CD4-positive, alpha-beta T cell (primary cell): Measurements from ENCODE around the gene SLC10A2. TPM values are rescaled to one million over a fixed set of nuclear protein-coding genes. Genes with fewer than 3 reads are reported as not detected.

ENCODE experiments used
- ATAC-seq: fragments of 200-7000 bp; cut with Tn5 transposase; one replicate; pipeline ENCODE4 v1.10.0; 2022; ENCODE audit warnings: mild to moderate bottlenecking; ENCODE audit not compliant: poor library complexity
- CTCF ChIA-PET: fragments of 350-600 bp; sonication (Branson Sonifier 250); formaldehyde crosslinking; loops from one replicate; lab custom pipeline; 2021; ENCODE audit warnings: antibody characterized with exemption, inconsistent platforms; lab: Charles Lee
- POLR2A ChIA-PET: fragments of 350-600 bp; sonication (Branson Sonifier 250); formaldehyde crosslinking; loops from one replicate; lab custom pipeline; 2021; ENCODE audit warnings: antibody characterized with exemption, inconsistent platforms; lab: Charles Lee
- DNase-seq, 14 experiments: peaks; one replicate each; pipeline ENCODE4 v3.0.0-alpha.2; 2013 to 2020; ENCODE audit warnings: mixed read lengths in 2 of 14
- H3K27ac ChIP-seq, 2 donors: one replicate each; pipeline versions ENCODE4 v1.5.1 to v1.7.0; 2013; ENCODE audit warnings: low read length in 2 of 2, low read depth in 1 of 2, mild to moderate bottlenecking in 1 of 2
- H3K27me3 ChIP-seq, 2 experiments: 1 replicate in 1 of 2; 2 replicates in 1 of 2; pipeline versions ENCODE4 v1.6.1 to v1.7.0; 2013; ENCODE audit warnings: low read length in 2 of 2, control low read depth in 1 of 2, mild to moderate bottlenecking in 1 of 2, moderate library complexity in 1 of 2; ENCODE audit not compliant: insufficient read depth in 2 of 2, control insufficient read depth in 1 of 2
- H3K36me3 ChIP-seq: one replicate; pipeline ENCODE4 v1.6.1; 2013; ENCODE audit warnings: low read length, control low read depth; ENCODE audit not compliant: insufficient read depth
- H3K4me1 ChIP-seq: one replicate; pipeline ENCODE4 v1.6.1; 2013; ENCODE audit warnings: low read length, control low read depth; ENCODE audit not compliant: insufficient read depth
- H3K4me3 ChIP-seq: one replicate; pipeline ENCODE4 v1.5.1; 2013; ENCODE audit warnings: mild to moderate bottlenecking, low read length, moderate library complexity
- H3K9me3 ChIP-seq, 2 experiments: 1 replicate in 1 of 2; 2 replicates in 1 of 2; pipeline versions ENCODE4 v1.6.1 to v1.7.0; 2013; ENCODE audit warnings: low read length in 2 of 2, mild to moderate bottlenecking in 2 of 2, control low read depth in 1 of 2, moderate library complexity in 1 of 2; ENCODE audit not compliant: control insufficient read depth in 1 of 2, insufficient read depth in 1 of 2
- H3K27ac Mint-ChIP-seq: one replicate; pipeline ENCODE4 v1.8.0; 2020; ENCODE audit warnings: mixed read lengths
- H3K27me3 Mint-ChIP-seq: one replicate; pipeline ENCODE4 v1.8.0; 2021; ENCODE audit warnings: mixed read lengths
- H3K36me3 Mint-ChIP-seq: one replicate; pipeline ENCODE4 v1.8.0; 2021; ENCODE audit warnings: low read depth, mixed read lengths
- H3K4me1 Mint-ChIP-seq: one replicate; pipeline ENCODE4 v1.8.0; 2021; ENCODE audit warnings: low read depth, mixed read lengths
- H3K4me3 Mint-ChIP-seq: one replicate; pipeline ENCODE4 v1.8.0; 2020; ENCODE audit warnings: mild to moderate bottlenecking, mixed read lengths
- H3K9me3 Mint-ChIP-seq: one replicate; pipeline ENCODE4 v1.8.0; 2020; ENCODE audit warnings: mixed read lengths
- CTCF ChIP-seq: fragments of 200-600 bp; IDR thresholded peaks from one replicate; pipeline ENCODE4 v1.8.0; 2022; ENCODE audit warnings: antibody characterized with exemption, mild to moderate bottlenecking
- intact Hi-C, 2 experiments: fragments of 100-400 bp; cut with DNase I in 1 of 2; cut with micrococcal nuclease in 1 of 2; formaldehyde crosslinking; loops; one replicate each; pipeline versions ENCODE4 v1.15.1 to v1.9.0; 2023 to 2025; cut with DNase I, micrococcal nuclease
- total RNA-seq, 174 experiments: library from RNA in 2 of 174; stranded (reverse) in 2 of 174; gene quantifications; one replicate each; pipeline ENCODE4 v1.2.3 and lab custom pipeline; 2021 to 2026

SLC10A2 gene
- total RNA-seq, 2 experiments from 2014 or later = not detected

- Mint-ChIP-seq H3K27me3 (no peaks in the 10 kb centered on the region), H3K4me1 (no peaks in the 10 kb centered on the region), H3K27ac (no peak overlapping the region), H3K36me3 (no peaks in the 10 kb centered on the region), H3K9me3 (peaks cover 16% of the 10 kb centered on the region), H3K4me3 (no peak overlapping the region)
- no peak for TF ChIP-seq CTCF
- Histone ChIP-seq H3K36me3 (no peaks in the 10 kb centered on the region), H3K9me3 (peaks cover 9 to 14% of the 10 kb centered on the region in 2 experiments), H3K27ac (no peak overlapping the region), H3K27me3 (no peaks in the 10 kb centered on the region), H3K4me1 (no peaks in the 10 kb centered on the region), H3K4me3 (no peak overlapping the region)
- DNase-seq (no peak), ATAC-seq (no peak)
- POLR2A ChIA-PET = no interaction called here
- intact Hi-C loops = no loop called here
- CTCF ChIA-PET = no interaction called here
These were observed 10.2 kb downstream of the SLC10A2 start for GRCh38 chr13:103056008-103056407.

GRCh38 chr13:103055166-103055565, 11.1 kb downstream of the SLC10A2 start:
- intact Hi-C loops = no loop called here
- Mint-ChIP-seq H3K4me3 (no peak overlapping the region), H3K36me3 (no peaks in the 10 kb centered on the region), H3K27ac (no peak overlapping the region), H3K4me1 (no peaks in the 10 kb centered on the region), H3K9me3 (peaks cover 16% of the 10 kb centered on the region), H3K27me3 (no peaks in the 10 kb centered on the region)
- H3K27ac ChIP-seq = no peak overlapping the region
- ATAC-seq = no peak
- no peaks in the 10 kb centered on the region for H3K27me3 ChIP-seq
- no peaks in the 10 kb centered on the region for H3K36me3 ChIP-seq
- no peak for DNase-seq
- ChIA-PET CTCF (no interaction called here), POLR2A (no interaction called here)
- no peak for TF ChIP-seq CTCF
- no peak overlapping the region for H3K4me3 ChIP-seq
- H3K4me1 ChIP-seq = no peaks in the 10 kb centered on the region
- H3K9me3 ChIP-seq = peaks cover 11 to 14% of the 10 kb centered on the region in 2 experiments

- no peaks in the 10 kb centered on the region for H3K27me3 ChIP-seq
- Mint-ChIP-seq H3K27me3 (no peaks in the 10 kb centered on the region), H3K4me1 (no peaks in the 10 kb centered on the region), H3K4me3 (no peak overlapping the region), H3K36me3 (no peaks in the 10 kb centered on the region), H3K9me3 (no peaks in the 10 kb centered on the region), H3K27ac (no peak overlapping the region)
- H3K27ac ChIP-seq = no peak overlapping the region
- ATAC-seq (no peak), DNase-seq (no peak)
- intact Hi-C loops = no loop called here
- TF ChIP-seq CTCF = no peak
- peaks cover 0 to 6% of the 10 kb centered on the region in 2 experiments for H3K9me3 ChIP-seq
- no peaks in the 10 kb centered on the region for H3K36me3 ChIP-seq
- H3K4me3 ChIP-seq = no peak overlapping the region
- ChIA-PET CTCF (no interaction called here), POLR2A (no interaction called here)
- no peaks in the 10 kb centered on the region for H3K4me1 ChIP-seq
These were observed 19.5 kb downstream of the SLC10A2 start for GRCh38 chr13:103046676-103047075.
